Activated CD8-positive, alpha-beta memory T cell treated with anti-CD3 and anti-CD28 coated beads, Interleukin-2, amount 50 U/mL, for 4 hours (primary cell): ENCODE measurements around the gene RASA1.

Source experiments
- DNase-seq: peaks from one replicate; pipeline ENCODE4 v3.0.0-alpha.2; 2020

RASA1 gene

DNA sequence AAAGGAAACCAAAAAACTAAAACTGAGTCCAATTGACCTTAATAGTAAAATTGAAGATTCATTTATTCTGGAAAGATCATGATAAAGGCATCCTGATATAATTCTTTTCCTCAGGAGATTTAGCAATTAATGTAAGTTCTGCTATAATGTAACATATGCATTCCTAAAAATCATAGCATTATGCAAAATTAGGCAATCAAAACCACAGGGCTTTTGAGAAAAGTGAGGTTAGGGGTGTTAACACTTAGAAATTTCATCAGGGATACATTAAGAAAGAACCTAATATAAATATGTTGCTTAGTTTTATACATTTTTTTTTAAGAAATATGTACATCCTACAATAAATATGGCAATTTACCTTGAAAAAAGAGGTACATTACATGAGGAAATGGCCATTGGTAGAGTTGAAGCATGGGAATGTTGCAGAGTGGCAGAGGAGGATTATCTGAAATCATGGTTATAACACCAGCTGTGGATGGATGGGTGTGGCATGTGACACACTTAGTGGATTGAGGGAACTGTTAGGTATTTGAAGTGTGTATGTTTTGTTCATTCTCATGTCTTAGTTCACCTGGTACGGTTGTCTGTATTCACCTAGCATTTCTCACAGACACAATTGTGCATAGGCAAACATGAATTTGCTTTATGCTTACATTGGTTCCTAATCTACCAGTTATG lies 94.0 kb downstream of the RASA1 start:
- DNase-seq: no peak

GRCh38 chr5:87367243-87367642 lies 99.6 kb downstream of the RASA1 start:
- no peak for DNase-seq

- no peak for DNase-seq
These were observed 100.9 kb downstream of the RASA1 start for GRCh38 chr5:87368601-87369000.

- no peak for DNase-seq
These were observed 101.7 kb downstream of the RASA1 start for GRCh38 chr5:87369431-87369830.

DNA sequence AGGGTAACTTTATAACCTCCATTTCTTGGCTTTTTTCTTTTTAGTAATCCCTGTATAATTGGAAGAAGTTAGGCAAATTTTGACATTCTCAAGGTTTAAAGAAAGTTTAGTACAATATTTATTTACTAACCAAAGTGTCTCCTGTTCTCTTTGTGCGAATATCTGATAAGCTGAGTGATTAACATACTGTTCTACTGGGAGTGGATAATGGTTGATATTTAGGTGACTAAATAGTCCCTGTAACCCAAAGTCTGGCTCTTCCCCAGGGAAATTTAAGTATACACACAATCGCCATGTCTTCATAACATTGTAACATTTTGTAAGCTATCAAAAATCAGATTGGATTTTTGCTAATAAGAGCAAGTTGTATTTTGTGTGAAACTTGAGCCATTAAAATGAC lies 105.0 kb downstream of the RASA1 start:
- DNase-seq: no peak

GRCh38 chr5:87382224-87382623 lies 114.5 kb downstream of the RASA1 start:
- no peak for DNase-seq

DNA sequence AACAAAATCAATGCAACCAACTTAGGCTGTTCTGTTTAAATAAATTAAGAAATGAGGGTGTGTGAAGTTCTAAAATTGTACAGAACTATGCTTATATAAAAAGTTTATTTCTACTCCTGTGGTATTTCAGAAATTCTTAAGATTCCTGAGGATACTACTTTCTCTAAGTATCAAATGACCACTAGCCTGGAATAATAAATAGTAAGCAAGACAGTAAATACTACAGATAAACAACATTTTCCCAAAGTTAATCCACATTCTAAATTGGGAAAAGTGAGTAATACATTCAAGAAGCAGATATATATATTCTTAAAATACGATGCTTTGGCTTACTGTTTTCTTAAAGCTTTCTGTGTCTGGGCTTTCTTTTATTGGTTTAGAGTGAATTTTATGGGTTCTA lies 115.5 kb downstream of the RASA1 start:
- DNase-seq: no peak

DNA sequence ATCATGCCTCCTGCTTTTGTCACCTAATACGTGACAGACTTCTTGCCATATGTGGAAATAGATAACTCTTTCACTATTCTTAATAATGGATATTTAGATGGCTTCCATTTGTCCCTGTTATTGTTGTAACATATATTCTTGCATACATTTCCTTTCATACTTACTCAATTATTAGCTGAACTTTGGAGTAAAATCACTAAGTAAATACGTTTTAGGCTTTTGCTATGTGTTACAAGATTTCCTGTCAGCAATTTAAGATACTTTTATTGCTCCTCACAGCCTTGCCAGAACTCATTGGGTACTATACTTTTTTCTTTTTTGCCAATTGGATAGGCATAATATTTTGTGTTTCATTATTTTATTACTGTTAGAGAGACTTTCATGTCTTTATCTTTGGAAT lies 118.1 kb downstream of the RASA1 start:
- DNase-seq: no peak

GRCh38 chr5:87388129-87388528 lies 120.4 kb downstream of the RASA1 start:
- no peak for DNase-seq

- no peak for DNase-seq
These were observed 121.8 kb downstream of the RASA1 start for GRCh38 chr5:87389296-87390034.

DNA sequence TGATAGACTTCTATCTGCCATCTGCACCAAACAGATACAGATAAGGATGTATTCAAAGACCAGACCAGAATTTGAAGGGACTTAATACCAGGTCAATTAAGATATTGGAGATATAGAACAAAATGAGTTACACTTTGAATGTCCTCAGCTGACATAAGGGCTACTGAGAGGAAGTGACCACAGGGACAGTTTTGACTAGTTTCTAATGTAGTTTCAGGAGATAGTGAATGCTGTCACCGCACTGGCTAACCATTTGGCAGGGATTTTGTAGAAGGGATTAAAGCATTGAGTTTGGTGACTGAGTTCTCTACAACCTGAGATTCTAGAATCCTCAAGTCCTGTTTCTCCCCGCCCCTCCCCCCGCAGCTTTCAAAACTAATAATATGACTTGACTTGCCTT lies 122.4 kb downstream of the RASA1 start:
- DNase-seq: no peak

DNA sequence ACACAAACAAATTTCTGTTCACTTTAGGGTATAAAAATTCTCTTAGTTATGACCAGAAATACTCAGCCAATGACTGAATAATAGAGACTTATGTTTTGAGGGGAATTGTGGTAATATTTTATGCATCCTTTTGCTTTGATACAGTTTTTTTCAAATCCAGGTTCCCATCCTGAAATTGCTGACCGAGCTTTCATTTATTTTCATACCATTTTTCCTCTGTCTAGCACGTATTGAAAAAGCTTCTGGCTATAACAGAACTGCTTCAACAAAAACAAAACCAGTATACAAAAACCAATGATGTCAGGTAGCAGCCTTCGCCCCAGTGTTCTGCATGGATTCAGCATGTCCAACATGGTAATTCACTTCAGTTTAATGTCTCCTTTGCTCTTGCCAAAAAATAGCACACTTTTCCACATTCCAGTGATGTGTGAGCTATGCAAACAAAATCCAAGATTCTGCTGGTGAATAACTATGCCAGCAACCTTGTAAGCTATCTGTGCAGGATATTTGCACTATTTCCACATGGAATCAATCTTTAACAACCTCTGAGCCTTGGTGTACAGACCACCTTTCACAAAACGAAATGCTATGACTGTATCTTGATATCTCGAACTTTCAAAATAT lies 123.0 kb downstream of the RASA1 start:
- no peak for DNase-seq

DNA sequence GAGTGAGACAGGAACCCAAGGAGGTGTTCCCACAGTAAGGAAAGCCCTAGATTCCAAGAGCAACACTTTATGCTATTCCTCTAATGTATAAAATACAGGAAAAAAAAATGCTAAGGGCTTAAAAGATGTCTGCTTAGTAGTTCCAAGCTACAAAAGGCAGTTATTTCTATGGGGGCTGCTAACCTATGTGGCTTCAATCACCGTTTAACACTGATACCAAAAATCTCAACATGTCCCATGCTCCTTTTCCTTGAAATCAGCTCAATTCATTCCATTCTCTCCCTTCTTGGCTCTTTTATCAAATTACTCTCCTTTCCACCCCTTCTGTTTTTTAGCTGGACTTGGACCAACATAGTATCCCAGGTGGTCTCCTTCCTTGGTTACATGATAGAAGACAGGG lies 124.5 kb downstream of the RASA1 start:
- no peak for DNase-seq

DNA sequence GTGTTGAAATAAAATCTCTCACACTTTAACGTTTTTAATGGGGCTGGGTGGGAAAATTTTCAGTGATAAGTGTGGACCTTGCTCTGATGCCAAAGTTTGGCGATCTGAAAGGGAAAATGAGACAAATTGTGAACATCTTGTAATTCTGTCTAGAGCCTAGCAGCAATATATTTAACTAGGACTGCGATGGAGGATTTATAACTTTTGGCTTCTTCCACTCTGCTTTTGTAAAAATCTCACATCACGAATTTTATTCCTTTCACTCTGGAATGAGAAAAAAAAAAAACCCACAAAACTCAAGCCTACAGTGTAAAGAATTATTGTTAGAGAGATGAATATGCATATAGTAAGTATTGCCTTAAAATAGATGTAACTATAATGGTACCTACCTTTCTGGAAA lies 125.1 kb downstream of the RASA1 start:
- no peak for DNase-seq

- DNase-seq: no peak
These were observed 125.6 kb downstream of the RASA1 start for GRCh38 chr5:87393331-87393730.

GRCh38 chr5:87394411-87395165 lies 126.9 kb downstream of the RASA1 start:
- no peak for DNase-seq

GRCh38 chr5:87398981-87399614 lies 131.4 kb downstream of the RASA1 start:
- no peak for DNase-seq

- DNase-seq: no peak
These were observed 132.0 kb downstream of the RASA1 start for GRCh38 chr5:87399720-87400119.

GRCh38 chr5:87400305-87400899 lies 132.7 kb downstream of the RASA1 start:
- DNase-seq: no peak

GRCh38 chr5:87401626-87402025 lies 133.9 kb downstream of the RASA1 start:
- DNase-seq: no peak

DNA sequence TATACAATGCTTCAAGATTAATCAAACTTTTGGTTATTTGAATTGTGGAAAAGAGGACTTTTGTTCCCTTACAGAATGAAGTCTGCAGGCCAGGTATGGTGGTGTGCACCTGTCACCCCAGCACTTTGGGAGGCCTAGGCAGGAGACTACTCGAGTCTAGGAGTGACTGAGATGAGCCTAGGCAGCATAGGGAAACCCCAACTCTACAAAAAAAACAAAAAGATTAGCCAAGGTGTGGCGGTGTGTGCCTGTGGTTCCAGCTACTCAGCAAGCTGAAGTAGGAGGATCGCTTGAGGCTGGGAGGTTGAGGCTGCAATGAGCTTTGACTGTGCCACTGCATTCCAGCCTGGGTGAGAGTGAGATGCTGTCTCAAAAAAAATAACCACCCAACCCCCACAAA lies 135.7 kb downstream of the RASA1 start:
- no peak for DNase-seq

DNA sequence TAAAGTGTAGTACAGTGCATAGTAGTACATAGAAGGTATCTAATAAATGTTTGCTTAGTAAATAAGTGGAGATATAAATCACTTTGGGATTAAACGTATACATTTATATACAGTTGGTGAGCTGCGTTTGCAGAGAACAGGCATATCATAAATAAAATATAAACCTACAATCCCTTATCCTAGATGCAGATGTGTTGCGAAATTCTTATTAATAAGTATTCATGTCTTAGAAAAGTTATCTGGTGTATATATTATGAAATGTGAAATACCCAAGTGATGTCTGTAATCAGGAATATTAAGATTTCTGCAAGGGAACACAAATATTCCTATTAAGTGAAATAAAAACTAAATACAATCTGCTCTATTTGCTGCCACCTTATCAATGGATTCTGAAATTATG lies 136.2 kb downstream of the RASA1 start:
- no peak for DNase-seq

DNA sequence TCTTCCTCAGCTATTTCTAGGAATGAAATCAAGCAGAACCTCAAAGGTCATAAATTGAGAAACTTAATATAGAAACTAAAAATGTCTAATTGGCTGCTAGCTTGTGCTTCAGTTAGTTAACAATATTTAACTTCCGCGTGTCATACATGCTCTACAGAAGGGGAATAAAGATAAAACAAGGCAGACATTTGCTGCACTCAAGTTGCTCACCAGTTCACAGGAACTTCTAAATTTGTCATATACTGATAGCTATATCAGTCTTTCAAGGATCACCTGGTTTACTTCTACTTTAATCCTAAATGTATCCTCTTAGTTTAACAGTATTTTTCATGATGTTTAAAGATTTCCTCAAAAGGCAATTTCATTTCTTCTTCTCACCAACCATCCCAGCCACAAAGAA lies 136.7 kb downstream of the RASA1 start:
- no peak for DNase-seq
